Measurements from ENCODE around the gene ARHGAP26.
"Not testable (repeated sequence)": the region's sequence is repeated elsewhere in the genome, so short reads cannot be mapped to it uniquely, and the experiment has no call there.

The ARHGAP26 gene

GRCh38 chr5:142913728-142914338 lies 143.7 kb downstream of the ARHGAP26 start:
- Mint-ChIP-seq H3K27ac (no peak overlapping the region), H3K4me1 (peaks cover 5% of the 10 kb centered on the region), H3K9me3 (no peaks in the 10 kb centered on the region), H3K4me3 (no peak overlapping the region), H3K27me3 (no peaks in the 10 kb centered on the region), H3K36me3 (peaks cover 17% of the 10 kb centered on the region)
- no peak for DNase-seq (ENCODE audit: low spot score in 2 of 2)
- no peak for ATAC-seq (ENCODE audit: low read depth)

GRCh38 chr5:142915038-142915437 lies 144.9 kb downstream of the ARHGAP26 start:
- H3K4me3 Mint-ChIP-seq, result no peak overlapping the region
- H3K4me1 Mint-ChIP-seq, result peaks cover 5% of the 10 kb centered on the region
- H3K27me3 Mint-ChIP-seq, result no peaks in the 10 kb centered on the region
- no peaks in the 10 kb centered on the region for H3K9me3 Mint-ChIP-seq
- peaks cover 17% of the 10 kb centered on the region for H3K36me3 Mint-ChIP-seq
- ATAC-seq (ENCODE audit: low read depth) (no peak), DNase-seq (ENCODE audit: low spot score in 2 of 2) (no peak)
- no peak overlapping the region for H3K27ac Mint-ChIP-seq

- Mint-ChIP-seq H3K27me3 (no peaks in the 10 kb centered on the region), H3K36me3 (peaks cover 17% of the 10 kb centered on the region), H3K9me3 (no peaks in the 10 kb centered on the region), H3K4me1 (peaks cover 5% of the 10 kb centered on the region), H3K4me3 (no peak overlapping the region), H3K27ac (peak overlapping the region; percentile 19)
- ATAC-seq (ENCODE audit: low read depth) (peak; percentile 85), DNase-seq (ENCODE audit: low spot score in 2 of 2) (peak; percentile 9 to 12)
Observed at GRCh38 chr5:142915813-142916424, 145.7 kb downstream of the ARHGAP26 start.

GRCh38 chr5:142918959-142919635 lies 148.9 kb downstream of the ARHGAP26 start:
- no peak overlapping the region for H3K4me3 Mint-ChIP-seq
- no peaks in the 10 kb centered on the region for H3K27me3 Mint-ChIP-seq
- peaks cover 5% of the 10 kb centered on the region for H3K4me1 Mint-ChIP-seq
- no peaks in the 10 kb centered on the region for H3K9me3 Mint-ChIP-seq
- no peak for DNase-seq (ENCODE audit: low spot score in 2 of 2)
- no peak for ATAC-seq (ENCODE audit: low read depth)
- no peak overlapping the region for H3K27ac Mint-ChIP-seq
- H3K36me3 Mint-ChIP-seq, result peaks cover 2% of the 10 kb centered on the region

GRCh38 chr5:142920849-142921612 lies 150.9 kb downstream of the ARHGAP26 start:
- H3K27me3 Mint-ChIP-seq, result no peaks in the 10 kb centered on the region
- no peak for DNase-seq (ENCODE audit: low spot score in 2 of 2)
- peak overlapping the region; percentile 39 for H3K27ac Mint-ChIP-seq
- H3K9me3 Mint-ChIP-seq, result no peaks in the 10 kb centered on the region
- peaks cover 5% of the 10 kb centered on the region for H3K4me1 Mint-ChIP-seq
- peaks cover 2% of the 10 kb centered on the region for H3K36me3 Mint-ChIP-seq
- no peak overlapping the region for H3K4me3 Mint-ChIP-seq
- ATAC-seq (ENCODE audit: low read depth), result no peak

- peak; percentile 37 for ATAC-seq (ENCODE audit: low read depth)
- Mint-ChIP-seq H3K4me1 (peaks cover 4% of the 10 kb centered on the region), H3K4me3 (no peak overlapping the region), H3K36me3 (peaks cover 2% of the 10 kb centered on the region), H3K27me3 (no peaks in the 10 kb centered on the region), H3K9me3 (no peaks in the 10 kb centered on the region), H3K27ac (no peak overlapping the region)
- DNase-seq (ENCODE audit: low spot score in 2 of 2), result no peak
Observed at GRCh38 chr5:142922223-142922952, 152.2 kb downstream of the ARHGAP26 start.

GRCh38 chr5:142924135-142924883 lies 154.1 kb downstream of the ARHGAP26 start:
- DNase-seq (ENCODE audit: low spot score in 2 of 2) (no peak), ATAC-seq (ENCODE audit: low read depth) (no peak)
- Mint-ChIP-seq H3K27me3 (no peaks in the 10 kb centered on the region), H3K36me3 (peaks cover 2% of the 10 kb centered on the region), H3K4me1 (peaks cover 4% of the 10 kb centered on the region), H3K4me3 (no peak overlapping the region), H3K9me3 (no peaks in the 10 kb centered on the region), H3K27ac (no peak overlapping the region)

GRCh38 chr5:142925795-142926194 lies 155.6 kb downstream of the ARHGAP26 start:
- no peaks in the 10 kb centered on the region for H3K27me3 Mint-ChIP-seq
- H3K9me3 Mint-ChIP-seq, result no peaks in the 10 kb centered on the region
- ATAC-seq (ENCODE audit: low read depth), result no peak
- peaks cover 4% of the 10 kb centered on the region for H3K4me1 Mint-ChIP-seq
- H3K4me3 Mint-ChIP-seq, result no peak overlapping the region
- H3K27ac Mint-ChIP-seq, result no peak overlapping the region
- no peak for DNase-seq (ENCODE audit: low spot score in 2 of 2)
- H3K36me3 Mint-ChIP-seq, result peaks cover 5% of the 10 kb centered on the region

GRCh38 chr5:142926549-142926948 lies 156.4 kb downstream of the ARHGAP26 start:
- H3K4me3 Mint-ChIP-seq, result no peak overlapping the region
- H3K4me1 Mint-ChIP-seq, result peaks cover 4% of the 10 kb centered on the region
- no peaks in the 10 kb centered on the region for H3K27me3 Mint-ChIP-seq
- ATAC-seq (ENCODE audit: low read depth) (no peak), DNase-seq (ENCODE audit: low spot score in 2 of 2) (no peak)
- H3K36me3 Mint-ChIP-seq, result peaks cover 7% of the 10 kb centered on the region
- H3K9me3 Mint-ChIP-seq, result no peaks in the 10 kb centered on the region
- no peak overlapping the region for H3K27ac Mint-ChIP-seq

- DNase-seq (ENCODE audit: low spot score in 2 of 2); H3K9me3 Mint-ChIP-seq; ATAC-seq (ENCODE audit: low read depth); H3K27ac Mint-ChIP-seq; H3K4me1 Mint-ChIP-seq; H3K4me3 Mint-ChIP-seq; H3K27me3 Mint-ChIP-seq: not testable (repeated sequence)
- H3K36me3 Mint-ChIP-seq, result peaks cover 16% of the 10 kb centered on the region
Observed at GRCh38 chr5:142928999-142929398, 158.8 kb downstream of the ARHGAP26 start.

- Mint-ChIP-seq H3K27ac (no peak overlapping the region), H3K27me3 (no peaks in the 10 kb centered on the region), H3K4me3 (no peak overlapping the region), H3K9me3 (no peaks in the 10 kb centered on the region), H3K4me1 (peaks cover 2% of the 10 kb centered on the region), H3K36me3 (peaks cover 17% of the 10 kb centered on the region)
- ATAC-seq (ENCODE audit: low read depth), result no peak
- no peak for DNase-seq (ENCODE audit: low spot score in 2 of 2)
Observed at GRCh38 chr5:142929587-142929986, 159.4 kb downstream of the ARHGAP26 start.

GRCh38 chr5:142930395-142931110 lies 160.4 kb downstream of the ARHGAP26 start:
- no peak overlapping the region for H3K27ac Mint-ChIP-seq
- no peak for ATAC-seq (ENCODE audit: low read depth)
- no peak overlapping the region for H3K4me3 Mint-ChIP-seq
- no peaks in the 10 kb centered on the region for H3K27me3 Mint-ChIP-seq
- no peaks in the 10 kb centered on the region for H3K9me3 Mint-ChIP-seq
- peaks cover 2% of the 10 kb centered on the region for H3K4me1 Mint-ChIP-seq
- peaks cover 17% of the 10 kb centered on the region for H3K36me3 Mint-ChIP-seq
- no peak for DNase-seq (ENCODE audit: low spot score in 2 of 2)
